Right lobe of liver (tissue), 4 donors: ENCODE measurements around the gene ANP32A.

Experiments
- CTCF ChIP-seq, 4 donors: fragments of 200-600 bp in 3 of 4; fragments of 450-650 bp in 1 of 4; IDR thresholded peaks; one replicate each; pipeline versions ENCODE4 v1.5.1 to v1.8.0; 2016 to 2022; ENCODE audit warnings: antibody characterized with exemption in 4 of 4, mild to moderate bottlenecking in 2 of 4
- POLR2A ChIP-seq: fragments of 450-650 bp; IDR thresholded peaks from one replicate; pipeline ENCODE4 v1.6.1; 2017; ENCODE audit warnings: antibody characterized with exemption, mild to moderate bottlenecking
- donor health status: DM: no; HTN: no; CAD: no.
- donor health status: DM: no; HTN: no; CAD: no.
- donor health status: DM: no; HTN: yes; CAD: no.

GRCh38 chr15:68817304-68818065, 3.2 kb downstream of the ANP32A start:
- TF ChIP-seq CTCF (IDR thresholded peaks at IDR 0.05): no peak
- no peak for TF ChIP-seq POLR2A
